Brain pericyte (primary cell): Measurements from ENCODE around the gene CCDC102B.

Experiments used
- DNase-seq: peaks from one replicate; pipeline ENCODE4 v3.0.0-alpha.2; 2012; ENCODE audit warnings: low read depth, low spot score

CCDC102B gene

DNA sequence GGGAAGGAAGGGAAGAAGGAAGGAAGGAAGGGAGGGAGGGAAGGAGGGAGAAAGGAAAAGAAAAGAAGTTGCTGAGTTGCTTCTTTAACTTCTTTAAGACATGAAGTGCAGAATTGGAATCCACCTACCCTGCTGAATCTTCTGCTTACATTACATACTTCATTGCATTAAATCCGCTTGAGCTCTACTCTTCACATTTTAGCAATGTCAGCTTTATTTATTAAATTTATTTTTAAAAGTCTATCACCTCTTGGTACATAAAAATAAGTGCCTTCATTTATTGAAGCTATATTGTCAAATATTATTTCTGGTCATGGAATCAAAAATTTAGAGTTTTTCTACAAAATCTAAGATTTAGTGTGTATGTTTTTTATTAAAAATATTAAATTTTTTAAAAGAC is 284.6 kb downstream of the CCDC102B start:
- DNase-seq, result no peak

DNA sequence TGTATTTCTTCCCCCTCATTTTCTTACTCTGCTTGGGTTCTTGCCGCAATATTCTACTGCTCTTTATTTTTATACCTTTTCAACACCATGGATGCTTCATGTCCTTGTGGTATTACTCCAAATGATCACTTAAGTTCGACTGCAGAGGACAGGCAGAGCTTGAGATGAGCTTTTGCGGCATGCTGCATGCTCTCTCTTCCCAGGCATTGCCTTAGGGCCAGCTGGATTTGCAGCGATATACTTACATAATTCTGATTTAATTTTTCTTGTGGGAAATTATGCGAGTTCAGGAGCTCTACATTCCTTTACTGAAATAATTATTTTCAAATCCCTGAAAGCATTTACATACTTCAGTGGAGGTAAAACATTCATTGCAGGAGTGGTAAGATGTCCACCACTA is 288.1 kb downstream of the CCDC102B start:
- DNase-seq, result no peak

DNA sequence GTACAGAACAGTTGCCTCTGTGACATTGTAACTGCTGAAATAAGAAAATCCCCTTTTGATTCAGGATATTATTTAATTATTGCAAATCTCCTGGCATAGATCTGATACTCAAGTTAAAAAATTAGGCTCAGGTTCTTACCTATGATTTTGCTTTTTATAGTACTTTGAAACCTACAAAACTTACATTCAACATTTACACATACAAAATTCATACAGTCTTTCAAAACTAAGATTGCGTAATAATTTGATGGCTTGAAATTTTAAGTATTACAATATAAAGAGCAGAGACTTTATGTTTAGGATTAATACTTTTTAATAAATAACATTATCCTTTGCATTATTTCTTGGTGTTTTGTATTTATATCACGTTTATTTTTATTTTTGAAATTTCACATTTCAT is 291.1 kb downstream of the CCDC102B start:
- DNase-seq, result no peak

DNA sequence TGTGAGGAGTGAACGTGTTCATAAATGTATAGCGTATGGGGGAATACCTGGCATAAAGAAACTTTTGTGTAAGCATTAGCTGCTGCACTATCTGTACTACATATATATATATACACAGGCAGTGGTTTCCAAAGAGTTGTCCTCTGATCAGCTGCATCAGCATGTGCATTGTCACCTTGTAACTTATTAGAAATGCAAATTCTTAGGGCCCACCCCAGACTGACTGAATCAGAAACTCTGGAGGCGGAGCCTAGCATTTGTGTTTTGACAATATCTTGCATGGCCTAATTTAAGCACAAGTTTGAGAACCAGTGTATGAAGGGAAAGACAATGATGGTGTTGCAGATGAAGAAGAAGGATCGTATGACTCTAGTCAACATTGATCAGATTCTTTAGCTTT is 299.5 kb downstream of the CCDC102B start:
- no peak for DNase-seq

DNA sequence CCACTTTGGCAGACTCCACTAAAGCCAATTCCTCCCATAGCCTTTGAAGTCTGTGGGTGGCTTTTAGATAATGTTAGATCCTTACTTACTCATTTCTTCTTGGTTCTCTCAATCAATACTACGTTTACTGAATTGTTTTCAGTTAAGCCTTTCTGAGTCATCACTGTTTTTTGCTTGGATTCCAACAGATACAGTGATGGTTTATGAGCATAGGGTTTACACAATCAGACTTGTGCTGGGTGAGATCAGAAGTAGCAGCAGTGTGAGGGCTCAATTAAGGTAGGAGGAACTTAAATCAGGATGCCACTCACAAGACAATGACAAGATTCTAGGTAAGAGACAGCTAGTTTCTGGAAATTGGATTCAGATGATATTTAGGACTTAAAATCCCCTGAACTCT is 305.1 kb downstream of the CCDC102B start:
- no peak for DNase-seq
